ENCODE results near the gene CRABP1.

GRCh38 chr15:78363381-78363734, 23.2 kb downstream of the CRABP1 start:
- TF ChIP-seq, protein P1, sequence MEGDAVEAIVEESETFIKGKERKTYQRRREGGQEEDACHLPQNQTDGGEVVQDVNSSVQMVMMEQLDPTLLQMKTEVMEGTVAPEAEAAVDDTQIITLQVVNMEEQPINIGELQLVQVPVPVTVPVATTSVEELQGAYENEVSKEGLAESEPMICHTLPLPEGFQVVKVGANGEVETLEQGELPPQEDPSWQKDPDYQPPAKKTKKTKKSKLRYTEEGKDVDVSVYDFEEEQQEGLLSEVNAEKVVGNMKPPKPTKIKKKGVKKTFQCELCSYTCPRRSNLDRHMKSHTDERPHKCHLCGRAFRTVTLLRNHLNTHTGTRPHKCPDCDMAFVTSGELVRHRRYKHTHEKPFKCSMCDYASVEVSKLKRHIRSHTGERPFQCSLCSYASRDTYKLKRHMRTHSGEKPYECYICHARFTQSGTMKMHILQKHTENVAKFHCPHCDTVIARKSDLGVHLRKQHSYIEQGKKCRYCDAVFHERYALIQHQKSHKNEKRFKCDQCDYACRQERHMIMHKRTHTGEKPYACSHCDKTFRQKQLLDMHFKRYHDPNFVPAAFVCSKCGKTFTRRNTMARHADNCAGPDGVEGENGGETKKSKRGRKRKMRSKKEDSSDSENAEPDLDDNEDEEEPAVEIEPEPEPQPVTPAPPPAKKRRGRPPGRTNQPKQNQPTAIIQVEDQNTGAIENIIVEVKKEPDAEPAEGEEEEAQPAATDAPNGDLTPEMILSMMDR (IDR thresholded peaks at IDR 0.05): no peak
- TF ChIP-seq POLR2AphosphoS5 (IDR thresholded peaks at IDR 0.05) (no peak), POLR2A (IDR thresholded peaks at IDR 0.05) (no peak)
